ENCODE results near the gene ERMAP.
A peak's percentile ranks its signal among the peaks of the same experiment; 100 is the strongest.
"Not testable (repeated sequence)": the region's sequence is repeated elsewhere in the genome, so short reads cannot be mapped to it uniquely, and the experiment has no call there.

The ERMAP gene

DNA sequence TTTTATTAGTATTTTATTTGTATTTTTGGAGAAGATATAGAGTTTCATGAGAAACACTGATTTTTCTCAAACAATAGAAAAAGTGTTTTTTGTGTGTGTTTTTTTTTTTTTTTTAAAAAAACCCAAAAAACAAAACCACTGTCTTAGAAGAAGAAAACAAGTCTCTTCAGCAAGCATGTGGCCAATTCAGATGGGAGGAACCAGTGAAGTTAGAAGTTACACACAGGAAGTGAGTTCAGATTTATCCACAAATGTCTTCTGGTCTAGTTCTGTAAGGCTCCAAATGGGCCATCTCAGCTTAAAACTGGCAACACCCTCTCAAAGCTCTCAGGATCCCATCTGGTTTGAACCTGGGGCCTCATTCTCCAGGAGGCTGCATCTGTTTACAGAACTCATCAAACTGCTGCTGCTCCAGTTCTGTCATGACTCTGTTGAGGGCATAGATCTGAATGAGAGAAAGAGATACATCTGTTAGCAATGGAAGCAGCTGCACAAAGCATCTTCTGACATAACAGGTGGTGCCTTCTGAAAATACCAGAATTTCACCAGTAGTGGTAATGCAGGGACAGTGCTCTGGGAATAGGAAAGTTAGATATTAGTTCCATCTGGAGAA lies 9.8 kb upstream of the ERMAP start:
- no peak for DNase-seq

DNA sequence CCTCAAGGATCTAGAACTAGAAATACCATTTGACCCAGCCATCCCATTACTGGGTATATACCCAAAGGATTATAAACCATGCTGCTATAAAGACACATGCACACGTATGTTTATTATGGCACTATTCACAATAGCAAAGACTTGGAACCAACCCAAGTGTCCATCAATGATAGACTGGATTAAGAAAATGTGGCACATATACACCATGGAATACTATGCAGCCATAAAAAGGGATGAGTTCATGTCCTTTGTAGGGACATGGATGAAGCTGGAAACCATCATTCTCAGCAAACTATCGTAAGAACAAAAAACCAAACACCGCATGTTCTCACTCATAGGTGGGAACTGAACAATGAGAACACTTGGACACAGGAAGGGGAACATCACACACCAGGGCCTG lies 2.1 kb upstream of the ERMAP start:
- DNase-seq: not testable (repeated sequence)

DNA sequence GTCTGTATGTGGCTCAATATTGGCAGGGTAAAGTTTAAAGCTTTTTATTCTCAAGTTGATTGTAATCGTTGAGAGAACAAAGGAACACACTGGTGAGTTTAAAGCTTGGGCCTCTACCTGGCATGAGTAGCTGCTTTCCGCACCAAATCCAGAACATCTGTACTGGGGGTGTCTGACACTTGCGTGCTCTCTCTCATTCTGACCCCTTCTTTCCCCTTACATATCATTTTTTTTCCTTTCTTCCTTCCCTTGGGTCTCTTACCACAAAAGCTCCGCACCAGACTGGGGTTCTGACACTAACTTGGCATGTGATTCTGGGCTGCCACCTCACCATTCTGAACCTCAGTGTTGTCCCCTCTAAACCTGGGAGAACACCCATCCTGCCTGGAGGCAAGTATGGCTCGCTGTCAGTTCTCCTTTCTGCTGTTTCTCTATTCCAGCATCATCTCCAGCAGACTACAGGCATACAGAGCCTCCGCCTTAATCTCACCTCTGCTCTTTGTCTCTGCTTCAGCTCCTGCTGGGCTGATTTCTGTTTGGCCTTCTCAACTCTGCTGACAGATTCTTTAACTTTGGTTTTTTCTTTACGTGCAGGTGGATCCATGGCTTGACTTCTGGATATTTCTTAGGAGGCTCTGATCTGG lies 859 bp upstream of the ERMAP start:
- DNase-seq: no peak

DNA sequence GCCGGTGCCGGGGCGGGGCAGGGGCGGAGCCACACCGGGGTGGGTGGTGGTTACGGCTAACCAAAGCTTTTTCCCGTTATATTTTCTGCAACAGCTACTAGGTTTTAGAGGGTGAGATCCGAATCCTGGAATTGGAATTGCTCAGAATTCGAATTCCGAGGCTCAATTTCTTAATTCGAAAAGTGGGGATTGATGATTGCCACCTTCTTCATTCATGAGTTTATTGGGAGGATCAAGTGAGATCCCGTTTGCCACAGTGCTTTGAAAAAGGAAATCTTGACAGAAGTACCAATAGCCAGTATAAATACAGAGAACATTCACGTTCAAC lies 482 bp downstream of the ERMAP start:
- peak; percentile 44 for DNase-seq

DNA sequence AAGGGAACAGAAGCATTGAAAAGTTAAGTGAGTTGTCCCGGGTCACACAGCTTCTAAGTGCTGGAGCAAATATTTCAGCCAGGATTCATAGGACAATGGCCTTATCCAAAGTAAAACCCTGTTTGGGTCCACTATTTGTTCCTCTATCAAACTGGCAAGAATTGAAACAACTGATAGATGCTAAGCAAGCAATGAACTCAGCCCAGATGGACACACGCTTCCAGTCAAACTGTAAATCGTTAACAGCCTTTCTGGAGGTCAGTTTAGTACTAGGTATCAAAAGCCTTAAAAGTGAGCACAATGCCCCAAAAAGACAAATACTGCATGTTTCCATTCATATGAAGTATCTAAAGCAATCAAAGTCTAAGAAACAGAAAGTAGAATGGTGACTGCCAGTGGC lies 1.1 kb downstream of the ERMAP start:
- no peak for DNase-seq

DNA sequence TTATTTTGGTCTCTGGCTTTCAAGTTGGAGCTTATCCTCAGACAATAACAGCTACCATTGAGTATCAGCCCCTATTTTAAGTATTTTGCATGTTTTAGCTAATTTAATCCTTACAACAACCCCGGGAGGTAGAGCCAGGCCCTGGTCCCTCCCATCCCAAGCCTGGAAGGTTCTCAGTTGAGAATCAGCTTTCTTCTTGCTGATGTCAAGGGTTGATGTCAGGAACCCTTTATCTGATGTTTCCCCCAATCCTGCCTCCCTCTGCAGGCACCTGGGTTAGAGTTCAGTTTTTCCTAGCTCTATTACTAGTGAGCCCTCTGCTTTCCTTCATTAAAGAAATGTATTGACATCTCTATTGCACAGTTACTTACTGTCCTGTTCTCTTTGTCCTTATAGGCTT lies 3.9 kb downstream of the ERMAP start:
- no peak for DNase-seq

DNA sequence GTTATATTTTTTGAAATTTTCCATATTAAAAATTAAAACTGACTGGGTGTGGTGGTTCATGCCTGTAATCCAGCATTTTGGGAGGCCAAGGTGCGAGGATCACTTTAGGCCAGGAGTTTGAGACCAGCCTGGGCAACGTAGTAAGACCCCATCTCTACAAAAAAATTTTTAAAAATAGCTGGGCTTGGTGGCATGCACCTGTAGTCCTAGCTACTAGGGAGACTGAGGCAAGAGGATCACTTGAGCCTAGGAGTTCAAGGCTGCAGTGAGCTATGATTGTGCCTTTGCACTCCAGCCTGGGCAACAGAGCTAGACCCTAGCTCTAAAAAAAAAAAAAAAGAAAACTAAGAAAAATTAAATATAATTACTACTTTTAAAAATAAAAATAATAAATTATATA lies 4.8 kb downstream of the ERMAP start:
- DNase-seq: no peak

DNA sequence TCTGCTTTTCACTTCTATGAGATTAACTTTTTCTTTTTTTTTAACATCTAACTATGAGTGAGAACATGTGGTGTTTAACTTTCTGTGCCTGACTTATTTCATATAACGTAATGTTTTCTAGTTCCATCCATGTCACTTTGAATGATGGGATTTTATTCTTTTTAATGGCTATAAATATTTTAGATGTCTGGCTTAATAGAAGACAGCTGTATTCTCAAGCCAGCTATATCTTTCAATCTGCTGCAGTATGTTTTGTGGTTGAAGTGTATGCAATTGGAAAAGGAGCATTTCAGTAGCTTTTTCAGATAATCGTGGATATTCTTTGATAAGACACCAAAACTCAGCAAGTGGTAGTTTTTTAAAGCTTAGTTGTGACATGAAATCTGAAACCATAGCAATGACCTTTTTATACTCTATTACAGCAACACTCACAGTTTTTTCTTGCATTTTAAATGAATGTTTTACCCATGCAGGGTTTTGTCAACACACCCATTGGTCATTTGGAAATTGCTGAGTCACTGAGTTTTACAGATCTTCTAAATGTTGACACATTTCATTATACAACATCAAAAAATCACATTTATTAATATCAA lies 6.0 kb downstream of the ERMAP start:
- DNase-seq: no peak

DNA sequence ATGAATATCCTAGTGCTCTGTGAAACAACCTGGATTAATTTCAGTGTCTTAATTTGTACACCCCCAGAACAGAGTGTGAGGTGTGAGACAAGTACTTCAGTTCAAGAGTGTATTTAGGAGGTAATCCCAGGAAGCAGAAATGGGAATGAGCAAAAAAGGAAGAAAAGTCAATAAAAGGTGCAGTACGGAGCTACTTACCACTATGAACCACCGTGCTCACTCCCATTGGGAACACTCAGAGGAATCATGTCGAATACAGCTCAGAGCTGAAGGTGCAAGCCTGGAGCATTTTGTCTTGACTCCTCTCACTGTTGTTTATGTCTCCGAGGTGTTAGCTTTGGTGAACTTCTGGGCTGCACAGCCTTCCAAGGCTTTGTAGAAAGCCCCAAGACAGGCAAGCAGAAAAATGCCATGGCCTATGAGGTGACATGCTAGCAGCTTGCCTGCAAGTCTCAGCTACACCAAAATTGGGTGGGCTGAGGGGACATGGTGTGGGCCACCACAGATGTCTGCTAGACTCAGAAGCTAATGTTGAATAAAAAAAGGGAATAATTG lies 7.6 kb downstream of the ERMAP start:
- no peak for DNase-seq

DNA sequence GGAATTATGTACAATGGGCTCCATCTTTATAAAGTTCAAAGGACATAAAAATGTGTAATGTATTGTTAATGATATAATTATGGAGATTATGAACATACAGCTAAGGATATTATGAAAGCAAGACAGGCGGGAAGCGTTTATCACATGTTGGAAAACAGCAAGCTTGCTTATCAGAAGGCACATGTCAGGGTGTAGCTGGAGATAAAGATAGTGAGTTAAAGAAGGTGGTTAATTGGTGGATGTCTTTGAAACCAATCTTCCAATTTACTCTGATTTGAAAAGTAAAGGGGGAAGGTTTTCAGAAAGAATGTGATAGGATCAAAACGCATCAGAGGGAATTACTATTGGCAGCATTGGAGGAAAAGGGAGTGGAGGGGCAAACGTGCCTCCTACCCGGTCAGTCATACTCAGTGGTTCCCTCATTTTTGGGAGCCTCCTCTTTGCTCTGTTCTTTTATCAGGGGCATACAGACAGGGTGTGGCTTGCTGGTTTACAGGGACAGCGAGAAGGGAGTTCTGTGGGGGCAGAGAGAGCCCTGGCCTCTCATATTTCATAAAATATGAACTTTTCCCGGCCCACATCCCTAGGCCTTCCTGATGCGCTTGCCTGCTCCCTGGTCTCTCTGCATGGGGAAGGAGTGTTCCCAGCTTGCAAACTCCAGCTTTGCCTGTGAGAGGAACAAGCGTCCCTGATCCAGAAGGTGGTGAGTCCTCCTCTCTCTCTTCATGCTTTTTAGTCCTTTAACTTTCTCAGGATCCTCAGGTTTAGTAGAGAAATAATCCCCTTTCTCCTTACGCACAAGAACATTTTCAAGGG lies 8.3 kb downstream of the ERMAP start:
- DNase-seq: no peak

DNA sequence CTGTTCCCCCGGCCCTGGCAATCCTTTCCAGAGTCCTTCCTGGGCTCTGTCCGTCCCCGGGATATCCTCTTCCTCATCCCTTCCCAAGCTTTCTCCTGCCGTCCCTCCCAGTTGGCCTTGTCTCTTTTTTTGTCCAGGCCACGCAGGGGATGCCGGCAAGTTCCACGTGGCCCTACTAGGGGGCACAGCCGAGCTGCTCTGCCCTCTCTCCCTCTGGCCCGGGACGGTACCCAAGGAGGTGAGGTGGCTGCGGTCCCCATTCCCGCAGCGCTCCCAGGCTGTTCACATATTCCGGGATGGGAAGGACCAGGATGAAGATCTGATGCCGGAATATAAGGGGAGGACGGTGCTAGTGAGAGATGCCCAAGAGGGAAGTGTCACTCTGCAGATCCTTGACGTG lies 13.7 kb downstream of the ERMAP start:
- no peak for DNase-seq

DNA sequence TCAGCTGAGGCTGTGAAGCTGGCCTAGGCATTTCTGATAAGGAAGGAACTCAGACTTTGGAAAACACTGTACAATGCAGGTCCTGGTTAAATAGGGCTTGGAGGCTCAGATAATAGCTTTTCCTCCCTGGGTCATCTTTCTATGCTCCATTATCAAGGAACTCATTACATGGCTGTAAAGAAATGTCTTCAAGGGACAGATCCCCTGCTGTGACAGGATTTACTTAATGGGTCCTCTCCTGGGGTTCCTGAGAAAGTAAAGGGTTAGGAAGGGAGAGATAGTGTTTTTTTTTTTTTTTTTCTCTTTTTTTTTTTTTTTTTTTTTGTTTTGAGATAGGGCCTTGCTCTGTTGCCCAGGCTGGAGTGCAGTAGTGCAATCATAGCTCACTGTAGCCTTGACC lies 14.4 kb downstream of the ERMAP start:
- DNase-seq: no peak

DNA sequence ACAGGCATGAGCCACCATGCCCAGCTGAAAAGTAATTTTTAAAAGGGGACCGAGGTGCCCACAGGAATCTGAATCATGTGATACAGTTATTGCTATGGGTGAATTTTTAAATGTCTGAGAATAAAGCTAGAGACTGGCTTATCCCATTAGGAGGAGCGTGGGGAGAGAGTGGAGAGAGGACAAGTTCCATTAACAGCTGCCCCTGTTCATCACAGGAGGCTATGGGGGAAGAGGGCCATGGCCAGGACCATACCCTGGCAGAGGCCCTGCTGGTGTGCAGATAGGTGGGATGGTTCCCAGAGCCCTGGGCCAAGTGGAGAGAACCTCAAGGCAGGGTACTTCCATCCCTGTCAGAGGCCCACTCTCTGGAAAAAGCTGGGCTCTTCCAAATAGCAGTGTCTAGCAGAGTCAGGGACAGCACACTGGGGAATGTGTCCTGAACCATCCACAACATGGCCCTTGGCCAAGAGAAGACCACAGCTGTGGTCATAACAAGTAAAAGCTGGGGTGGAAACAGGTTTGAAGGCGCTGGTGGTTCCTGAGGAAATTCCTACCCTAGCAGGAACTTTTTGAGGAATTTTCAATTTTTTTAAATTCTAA lies 15.8 kb downstream of the ERMAP start:
- DNase-seq: no peak

DNA sequence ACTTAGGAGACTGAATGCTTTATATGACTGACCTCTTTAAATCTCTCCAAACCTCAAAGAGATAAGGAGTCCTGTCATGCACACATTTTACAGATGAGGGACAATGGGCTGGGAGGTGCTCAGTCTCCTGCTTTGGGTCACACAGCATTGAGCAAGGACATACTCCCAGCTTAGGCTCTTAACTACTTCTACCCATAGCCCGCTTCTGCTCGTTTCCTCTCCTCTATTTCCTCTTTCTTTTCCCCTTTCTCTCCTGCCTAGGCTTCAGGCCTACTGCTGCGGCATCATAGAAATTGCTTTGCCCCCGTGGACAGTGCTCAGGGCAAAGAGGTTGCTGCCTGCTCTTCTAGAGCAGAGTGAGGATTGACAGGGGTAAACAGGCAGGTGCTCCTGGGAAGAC lies 17.1 kb downstream of the ERMAP start:
- DNase-seq: no peak

DNA sequence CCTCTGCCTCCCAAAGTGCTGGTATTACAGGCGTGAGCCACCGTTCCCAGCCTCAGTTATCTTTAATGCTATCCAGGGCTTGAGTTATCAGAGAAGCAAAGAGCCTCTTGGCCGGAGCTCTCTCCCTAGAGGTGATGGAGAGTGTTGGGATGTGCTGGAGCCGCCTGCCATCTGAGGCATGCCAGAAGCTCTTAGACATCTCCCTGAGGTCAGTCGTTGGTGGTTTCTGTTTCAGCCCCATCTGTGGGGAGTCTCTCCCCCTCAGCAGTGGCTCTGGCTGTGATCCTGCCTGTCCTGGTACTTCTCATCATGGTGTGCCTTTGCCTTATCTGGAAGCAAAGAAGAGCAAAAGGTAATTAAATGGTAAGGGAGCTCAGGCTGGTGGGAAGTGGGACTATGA lies 17.9 kb downstream of the ERMAP start:
- DNase-seq: no peak

DNA sequence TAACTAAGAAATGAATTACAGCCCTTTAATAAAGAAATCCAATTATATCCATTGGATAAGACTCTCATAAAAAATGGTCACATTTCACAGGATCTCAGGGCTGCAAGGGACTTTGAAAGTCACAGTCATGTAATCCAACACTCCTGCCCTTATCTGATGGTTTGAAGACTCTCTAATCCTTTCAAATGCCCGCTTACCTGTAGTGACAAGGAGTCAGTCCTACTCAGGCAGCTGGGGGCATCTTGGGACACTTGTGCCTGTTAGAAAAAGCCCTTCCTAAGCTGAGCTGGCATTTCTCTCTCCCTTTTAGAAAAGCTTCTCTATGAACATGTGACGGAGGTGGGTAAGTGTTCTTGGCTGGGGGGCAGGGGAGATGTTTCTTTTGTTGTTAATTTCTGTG lies 18.5 kb downstream of the ERMAP start:
- no peak for DNase-seq

DNA sequence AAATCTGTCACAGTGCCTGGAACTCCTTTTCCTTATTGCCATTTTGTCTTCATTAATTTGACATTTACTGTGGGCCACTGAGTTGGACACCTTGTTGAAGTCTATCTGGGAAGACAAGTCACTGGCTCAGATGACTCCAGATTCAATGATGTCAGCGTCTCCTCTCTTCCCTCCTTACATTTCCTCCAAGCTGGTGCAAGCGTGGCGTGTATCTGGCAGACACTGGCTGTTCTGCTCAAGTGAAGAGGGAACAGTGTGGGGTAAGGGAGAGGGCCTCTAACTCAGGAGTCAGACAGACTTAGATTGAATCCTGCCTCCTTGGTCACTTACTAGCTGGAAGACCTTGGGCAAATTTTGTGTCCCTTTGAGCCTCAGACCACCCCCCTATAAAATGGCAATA lies 20.8 kb downstream of the ERMAP start:
- no peak for DNase-seq

DNA sequence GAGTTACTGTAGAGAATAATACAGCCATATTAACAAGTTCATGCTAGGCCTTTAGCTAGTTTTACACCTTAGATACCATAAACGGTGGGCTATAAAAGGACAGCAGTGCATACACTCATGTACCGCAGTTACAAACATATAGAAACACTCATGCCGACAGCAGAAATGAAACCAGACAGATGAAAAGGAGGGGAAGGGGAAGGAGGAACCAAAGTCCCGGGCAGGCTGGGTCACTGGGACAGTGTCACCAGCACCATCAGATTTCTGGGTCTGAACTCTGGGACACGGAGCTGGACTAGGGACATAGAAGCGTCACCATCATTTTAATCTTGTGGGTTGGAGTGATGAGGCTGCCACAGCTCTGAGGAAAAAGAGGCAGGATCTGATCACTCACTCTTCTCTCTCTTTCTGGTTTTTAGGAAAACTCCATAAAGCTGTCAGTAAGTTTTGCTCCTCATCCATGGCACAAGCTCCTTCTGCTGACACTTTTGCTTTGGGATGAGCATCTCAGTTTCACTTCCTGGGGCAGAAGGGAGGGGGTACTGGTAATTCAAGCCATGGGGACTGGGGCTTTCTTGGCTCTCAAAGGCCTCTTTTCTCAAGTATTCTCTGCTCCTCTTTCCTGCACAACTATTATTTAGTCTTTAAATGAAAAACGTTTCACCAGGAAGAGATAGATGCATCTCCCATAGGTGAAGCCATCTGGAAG lies 21.7 kb downstream of the ERMAP start:
- no peak for DNase-seq

DNA sequence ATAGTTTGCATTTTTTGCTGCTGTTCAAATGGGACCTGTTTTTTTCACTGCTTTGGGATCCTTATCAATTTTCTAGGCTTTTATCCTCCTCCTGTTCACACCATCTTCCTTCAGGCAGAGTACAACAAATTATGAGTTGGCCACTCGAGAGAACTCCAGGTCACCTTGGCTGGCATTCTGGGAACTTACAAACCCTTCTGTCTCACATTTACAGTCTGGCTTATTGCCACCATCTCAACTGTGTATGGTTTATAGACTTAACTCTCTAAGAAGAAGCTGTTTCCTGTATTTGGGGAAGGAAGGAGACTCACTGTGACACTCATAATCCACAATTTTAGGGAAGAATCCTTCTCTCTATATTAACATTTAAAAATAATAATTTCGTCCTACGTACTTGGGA lies 24.1 kb downstream of the ERMAP start:
- DNase-seq: no peak

DNA sequence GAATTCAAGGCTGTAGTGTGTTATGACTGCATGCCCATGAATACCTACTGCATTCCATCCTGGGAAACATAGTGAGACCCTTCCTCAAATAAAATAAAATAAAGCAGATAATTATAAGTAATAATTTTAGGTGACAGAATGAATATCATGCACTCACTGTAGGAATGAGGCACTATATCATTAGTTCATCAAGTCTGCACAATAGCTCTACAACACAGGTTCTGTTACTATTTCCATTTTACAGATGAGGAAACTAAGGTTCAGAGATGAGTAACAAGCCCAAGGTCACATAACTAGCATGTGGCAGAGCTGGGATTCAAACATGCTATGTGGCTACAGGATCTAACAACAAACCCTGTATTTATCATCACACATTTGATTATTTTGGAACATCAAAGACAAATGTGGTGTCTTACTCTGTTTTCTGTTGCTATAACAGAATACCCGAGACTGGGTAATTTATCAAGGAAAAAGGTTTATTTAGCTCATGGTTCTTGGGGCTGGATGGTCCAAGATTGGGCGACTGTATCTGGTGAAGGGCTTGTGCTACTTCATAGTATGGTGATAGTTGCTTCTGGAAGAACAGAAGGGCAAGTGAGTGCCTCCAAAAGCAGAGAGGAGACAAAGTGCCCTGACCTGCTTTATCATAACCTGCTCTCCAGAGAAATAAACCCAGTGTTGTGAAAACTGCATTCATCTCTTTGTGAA lies 24.7 kb downstream of the ERMAP start:
- no peak for DNase-seq

DNA sequence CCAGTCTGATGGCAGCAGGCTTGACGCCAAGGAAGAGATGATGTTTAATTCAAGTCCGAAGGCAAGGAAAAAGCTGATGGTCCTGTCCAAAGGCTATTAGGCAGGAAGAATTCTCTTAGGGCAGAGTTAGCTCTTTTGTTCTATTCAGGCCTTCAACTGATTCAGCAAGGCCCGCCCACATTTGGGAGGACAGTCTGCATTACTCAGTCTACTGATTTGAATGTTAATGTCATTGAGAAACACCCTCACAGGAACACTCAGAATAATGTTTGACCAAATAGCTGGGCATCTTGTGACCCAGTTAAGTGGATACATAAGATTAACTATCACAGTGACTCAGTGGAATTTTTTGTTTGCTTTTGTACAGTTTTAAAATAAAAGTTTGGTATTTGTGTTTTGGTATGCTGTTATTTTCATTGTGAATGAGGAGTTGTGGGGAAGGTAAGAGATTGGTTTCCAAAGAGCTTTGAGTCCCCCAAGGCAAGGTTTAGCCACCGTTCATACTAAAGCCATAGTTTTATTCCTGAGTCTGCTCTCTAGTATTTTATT lies 27.7 kb downstream of the ERMAP start:
- DNase-seq: no peak

Measured in right kidney (tissue), 1 donor.